K562 (cell line): ENCODE results near the gene FBN3. TPM values are rescaled to one million over a fixed set of nuclear protein-coding genes. Genes with fewer than 3 reads are reported as not detected.

ENCODE experiments used
- ATF1 ChIP-seq, 2 experiments: fragments of 450-650 bp in 1 of 2; IDR thresholded peaks; 2 replicates each; pipeline ENCODE4 v1.6.1; 2016; ENCODE audit warnings: missing compliant biosample characterization in 1 of 2, missing genetic modification characterization in 1 of 2
- CHD4 ChIP-seq: fragments of 200-600 bp; sonication (generic); IDR thresholded peaks from 3 replicates; pipeline ENCODE4 v1.6.1; 2012; ENCODE audit warnings: low read depth, mild to moderate bottlenecking, mixed read lengths, low read length, inconsistent platforms; ENCODE audit not compliant: insufficient read depth, insufficient replicate concordance, poor library complexity, severe bottlenecking
- EGR1 ChIP-seq: fragments of 450-650 bp; conservative IDR thresholded peaks from 2 replicates; pipeline ENCODE4 v1.6.1; 2017; ENCODE audit warnings: mild to moderate bottlenecking
- HLTF ChIP-seq: fragments of 450-650 bp; IDR thresholded peaks from 2 replicates; pipeline ENCODE4 v1.6.1; 2016
- L3MBTL2 ChIP-seq: fragments of 450-650 bp; IDR thresholded peaks from 2 replicates; pipeline ENCODE4 v1.6.1; 2016; ENCODE audit warnings: mild to moderate bottlenecking, moderate library complexity
- MTA3 ChIP-seq: fragments of 450-650 bp; formaldehyde crosslinking; IDR thresholded peaks from 2 replicates; pipeline ENCODE4 v1.6.1; 2017; ENCODE audit warnings: mild to moderate bottlenecking, borderline replicate concordance
- NFE2L1 ChIP-seq: fragments of 450-650 bp; IDR thresholded peaks from 2 replicates; pipeline ENCODE4 v1.6.1; 2016; ENCODE audit warnings: missing genetic modification characterization, low read depth, mild to moderate bottlenecking, missing compliant biosample characterization, moderate library complexity, borderline replicate concordance
- NFXL1 ChIP-seq: fragments of 450-650 bp; formaldehyde crosslinking; IDR thresholded peaks from 2 replicates; pipeline ENCODE4 v1.4.0; 2021; ENCODE audit warnings: mild to moderate bottlenecking
- RBFOX2 ChIP-seq: fragments of 200-400 bp; formaldehyde crosslinking; IDR thresholded peaks from 2 replicates; pipeline ENCODE4 v1.6.1; 2017; ENCODE audit warnings: low read depth, mild to moderate bottlenecking, low read length, moderate library complexity
- RHOXF2B ChIP-seq: fragments of 250-450 bp; sonication (Bioruptor Pico); conservative IDR thresholded peaks from 2 replicates; pipeline ENCODE4 v1.5.1; 2021
- SOX6 ChIP-seq: fragments of 450-650 bp; IDR thresholded peaks from 2 replicates; pipeline ENCODE4 v1.6.1; 2014; ENCODE audit warnings: mild to moderate bottlenecking
- SPI1 ChIP-seq: IDR thresholded peaks from 2 replicates; pipeline ENCODE4 v1.6.1; 2011; ENCODE audit warnings: low read depth, low read length, control low read depth, borderline replicate concordance
- SUPT5H ChIP-seq: fragments of 450-650 bp; IDR thresholded peaks from 2 replicates; pipeline ENCODE4 v1.6.1; 2016
- THAP7 ChIP-seq: fragments of 250-450 bp; sonication (Bioruptor Pico); IDR thresholded peaks from 2 replicates; pipeline ENCODE4 v1.5.0; 2021
- XRCC3 ChIP-seq: fragments of 450-650 bp; IDR thresholded peaks from 2 replicates; pipeline ENCODE4 v1.6.1; 2017; ENCODE audit warnings: mild to moderate bottlenecking, moderate library complexity
- ZNF212 ChIP-seq: fragments of 450-650 bp; formaldehyde crosslinking; IDR thresholded peaks from 2 replicates; pipeline ENCODE4 v1.4.0; 2020; ENCODE audit warnings: mild to moderate bottlenecking
- ZNF280B ChIP-seq: fragments of 250-450 bp; sonication (Bioruptor Pico); IDR thresholded peaks from 2 replicates; pipeline ENCODE4 v1.5.1; 2021; ENCODE audit warnings: mild to moderate bottlenecking
- ZNF3 ChIP-seq: fragments of 250-450 bp; sonication (Bioruptor Pico); IDR thresholded peaks from 2 replicates; pipeline ENCODE4 v1.5.0; 2021; ENCODE audit warnings: mild to moderate bottlenecking, moderate library complexity
- ZNF785 ChIP-seq: fragments of 250-450 bp; sonication (Bioruptor Pico); IDR thresholded peaks from 2 replicates; pipeline ENCODE4 v1.4.0; 2020; ENCODE audit warnings: mild to moderate bottlenecking
- polyA plus RNA-seq, 8 experiments: library from polyadenylated mRNA; depleted of rRNA in 4 of 8; stranded (reverse) in 5 of 8; unstranded in 3 of 8; fragments of >200 nt; fragmentation: Nextera tagmentation in 2 of 8; fragmentation: Illumina TruSeq in 1 of 8; extraction: Ambion mirVana in 2 of 8; extraction: Trizol in 1 of 8; gene quantifications; 2 replicates each; pipeline versions ENCODE4 v1.2.1 to v1.2.3, GENCODE V29; 2011 to 2014; ENCODE audit warnings: inconsistent platforms in 1 of 8, missing spikeins in 1 of 8
- total RNA-seq, 7 experiments: library from RNA; depleted of rRNA in 6 of 7; stranded (reverse); fragments of >200 nt in 6 of 7; fragmentation: Illumina TruSeq in 2 of 7; extraction: Trizol in 2 of 7; gene quantifications; 2 replicates each; pipeline versions ENCODE4 v1.2.1 to v1.2.3, GENCODE V29; 2011 to 2021; ENCODE audit warnings: low replicate concordance in 1 of 7
- TF ChIP-seq, protein P1 (sequence below): IDR thresholded peaks from 3 replicates; pipeline ENCODE4 v1.6.1; 2011; ENCODE audit warnings: borderline replicate concordance, mild to moderate bottlenecking; ENCODE audit not compliant: insufficient read length, insufficient read depth
- TF ChIP-seq, protein P2 (sequence below): sonication (generic); IDR thresholded peaks from 2 replicates; pipeline ENCODE4 v1.6.1; 2016
- TF ChIP-seq, protein P3 (sequence below), 3 experiments: fragments of 200-800 bp in 1 of 3; fragments of 250-450 bp in 1 of 3; fragments of 450-650 bp in 1 of 3; sonication (Bioruptor Pico) in 1 of 3; sonication (Bioruptor generic) in 1 of 3; formaldehyde crosslinking in 1 of 3; IDR thresholded peaks; 2 replicates each; pipeline versions ENCODE4 v1.6.1 to v1.8.0; 2016 to 2022; ENCODE audit warnings: mild to moderate bottlenecking in 2 of 3, missing genetic modification characterization in 2 of 3, missing compliant biosample characterization in 1 of 3, moderate library complexity in 1 of 3

FBN3 gene
- total and polyA plus RNA-seq, 9 of the 15 experiments (the other 6 are each of a cell fraction or from before 2014, with no cell fraction given): under 0.01 to 0.29 (median 0.01) TPM; not detected in 4

DNA sequence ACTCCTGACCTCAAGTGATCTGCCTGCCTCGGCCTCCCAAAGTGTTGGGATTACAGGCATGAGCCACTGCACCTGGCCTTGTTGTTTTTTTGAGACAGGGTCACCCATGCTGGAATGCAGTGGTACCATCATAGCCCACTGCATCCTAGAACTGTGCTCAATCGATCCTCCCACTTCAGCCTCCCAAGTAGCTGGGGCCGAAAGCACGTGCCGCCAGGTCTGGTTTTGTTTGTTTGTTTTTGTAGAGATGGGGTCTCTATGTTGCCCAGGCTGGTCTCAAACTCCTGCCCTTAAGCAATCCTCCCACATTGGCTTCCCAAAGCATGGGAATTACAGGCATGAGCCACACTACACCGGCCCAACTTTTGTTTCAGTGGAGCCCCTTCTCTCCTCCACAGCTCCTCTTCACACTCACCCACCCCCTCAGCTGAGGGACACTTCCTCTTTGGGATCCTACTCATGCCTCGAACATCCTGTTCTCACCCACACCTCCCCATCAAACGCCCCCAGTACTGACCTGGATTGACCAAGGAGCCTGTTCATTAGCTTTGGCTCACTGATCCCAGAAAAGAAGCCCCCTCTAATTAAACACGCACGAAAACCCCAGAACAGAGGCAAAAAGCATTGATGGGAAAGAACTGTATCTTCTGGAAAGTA, 47.0 kb upstream of the FBN3 start (continued):
- TF ChIP-seq, protein P1, sequence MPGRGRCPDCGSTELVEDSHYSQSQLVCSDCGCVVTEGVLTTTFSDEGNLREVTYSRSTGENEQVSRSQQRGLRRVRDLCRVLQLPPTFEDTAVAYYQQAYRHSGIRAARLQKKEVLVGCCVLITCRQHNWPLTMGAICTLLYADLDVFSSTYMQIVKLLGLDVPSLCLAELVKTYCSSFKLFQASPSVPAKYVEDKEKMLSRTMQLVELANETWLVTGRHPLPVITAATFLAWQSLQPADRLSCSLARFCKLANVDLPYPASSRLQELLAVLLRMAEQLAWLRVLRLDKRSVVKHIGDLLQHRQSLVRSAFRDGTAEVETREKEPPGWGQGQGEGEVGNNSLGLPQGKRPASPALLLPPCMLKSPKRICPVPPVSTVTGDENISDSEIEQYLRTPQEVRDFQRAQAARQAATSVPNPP: no peak
- TF ChIP-seq RHOXF2B (CRISPR knock-in tag) (no peak), SUPT5H (no peak), RBFOX2 (no peak), EGR1 (peak; percentile 69), ZNF280B (no peak), HLTF (no peak), SOX6 (no peak), XRCC3 (no peak), ZNF785 (no peak), SPI1 (peak; percentile 89), MTA3 (no peak), L3MBTL2 (peak; percentile 65), ZNF3 (no peak), ZNF212 (CRISPR knock-in tag) (no peak), NFXL1 (CRISPR knock-in tag) (no peak), THAP7 (no peak), ATF1 (CRISPR knock-in tag; IDR thresholded peaks at IDR 0.05) (no peak), ATF1 (tag; IDR thresholded peaks at IDR 0.05) (no peak), CHD4 (no peak), NFE2L1 (tag) (no peak)
- TF ChIP-seq, protein P2, sequence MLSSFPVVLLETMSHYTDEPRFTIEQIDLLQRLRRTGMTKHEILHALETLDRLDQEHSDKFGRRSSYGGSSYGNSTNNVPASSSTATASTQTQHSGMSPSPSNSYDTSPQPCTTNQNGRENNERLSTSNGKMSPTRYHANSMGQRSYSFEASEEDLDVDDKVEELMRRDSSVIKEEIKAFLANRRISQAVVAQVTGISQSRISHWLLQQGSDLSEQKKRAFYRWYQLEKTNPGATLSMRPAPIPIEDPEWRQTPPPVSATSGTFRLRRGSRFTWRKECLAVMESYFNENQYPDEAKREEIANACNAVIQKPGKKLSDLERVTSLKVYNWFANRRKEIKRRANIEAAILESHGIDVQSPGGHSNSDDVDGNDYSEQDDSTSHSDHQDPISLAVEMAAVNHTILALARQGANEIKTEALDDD: no peak
- TF ChIP-seq, protein P3, sequence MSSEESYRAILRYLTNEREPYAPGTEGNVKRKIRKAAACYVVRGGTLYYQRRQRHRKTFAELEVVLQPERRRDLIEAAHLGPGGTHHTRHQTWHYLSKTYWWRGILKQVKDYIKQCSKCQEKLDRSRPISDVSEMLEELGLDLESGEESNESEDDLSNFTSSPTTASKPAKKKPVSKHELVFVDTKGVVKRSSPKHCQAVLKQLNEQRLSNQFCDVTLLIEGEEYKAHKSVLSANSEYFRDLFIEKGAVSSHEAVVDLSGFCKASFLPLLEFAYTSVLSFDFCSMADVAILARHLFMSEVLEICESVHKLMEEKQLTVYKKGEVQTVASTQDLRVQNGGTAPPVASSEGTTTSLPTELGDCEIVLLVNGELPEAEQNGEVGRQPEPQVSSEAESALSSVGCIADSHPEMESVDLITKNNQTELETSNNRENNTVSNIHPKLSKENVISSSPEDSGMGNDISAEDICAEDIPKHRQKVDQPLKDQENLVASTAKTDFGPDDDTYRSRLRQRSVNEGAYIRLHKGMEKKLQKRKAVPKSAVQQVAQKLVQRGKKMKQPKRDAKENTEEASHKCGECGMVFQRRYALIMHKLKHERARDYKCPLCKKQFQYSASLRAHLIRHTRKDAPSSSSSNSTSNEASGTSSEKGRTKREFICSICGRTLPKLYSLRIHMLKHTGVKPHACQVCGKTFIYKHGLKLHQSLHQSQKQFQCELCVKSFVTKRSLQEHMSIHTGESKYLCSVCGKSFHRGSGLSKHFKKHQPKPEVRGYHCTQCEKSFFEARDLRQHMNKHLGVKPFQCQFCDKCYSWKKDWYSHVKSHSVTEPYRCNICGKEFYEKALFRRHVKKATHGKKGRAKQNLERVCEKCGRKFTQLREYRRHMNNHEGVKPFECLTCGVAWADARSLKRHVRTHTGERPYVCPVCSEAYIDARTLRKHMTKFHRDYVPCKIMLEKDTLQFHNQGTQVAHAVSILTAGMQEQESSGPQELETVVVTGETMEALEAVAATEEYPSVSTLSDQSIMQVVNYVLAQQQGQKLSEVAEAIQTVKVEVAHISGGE (CRISPR knock-in tag; IDR thresholded peaks at IDR 0.05): no peak
